ENCODE results near the gene MST1.

The MST1 gene

DNA sequence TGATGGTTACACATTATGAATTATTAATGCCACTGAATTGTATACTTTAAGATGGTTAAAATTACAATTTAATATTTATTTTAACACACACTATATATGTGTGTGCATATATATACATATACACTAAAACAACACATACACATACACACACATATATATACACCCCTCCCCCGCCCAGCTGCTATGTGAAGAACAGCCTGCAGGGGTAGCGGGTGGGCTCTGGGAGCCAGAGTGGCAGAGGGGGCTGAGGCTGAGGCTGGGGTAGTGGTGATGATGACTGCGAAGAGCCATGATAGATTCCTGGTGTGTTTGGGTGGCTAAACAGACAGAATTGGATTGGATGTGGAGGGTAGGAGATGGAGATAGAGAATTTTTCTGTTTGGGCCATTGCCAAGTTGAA is 54.5 kb downstream of the MST1 start:
- H3K9me3 Mint-ChIP-seq = peaks cover 15% of the 10 kb centered on the region
- H3K4me3 Mint-ChIP-seq = no peak overlapping the region
- H3K27me3 Mint-ChIP-seq (ENCODE audit: low read depth) = peaks cover 10% of the 10 kb centered on the region
- no peaks in the 10 kb centered on the region for H3K36me3 Mint-ChIP-seq (ENCODE audit: low read depth)
- H3K4me1 Mint-ChIP-seq = no peaks in the 10 kb centered on the region
- TF ChIP-seq, protein P1, sequence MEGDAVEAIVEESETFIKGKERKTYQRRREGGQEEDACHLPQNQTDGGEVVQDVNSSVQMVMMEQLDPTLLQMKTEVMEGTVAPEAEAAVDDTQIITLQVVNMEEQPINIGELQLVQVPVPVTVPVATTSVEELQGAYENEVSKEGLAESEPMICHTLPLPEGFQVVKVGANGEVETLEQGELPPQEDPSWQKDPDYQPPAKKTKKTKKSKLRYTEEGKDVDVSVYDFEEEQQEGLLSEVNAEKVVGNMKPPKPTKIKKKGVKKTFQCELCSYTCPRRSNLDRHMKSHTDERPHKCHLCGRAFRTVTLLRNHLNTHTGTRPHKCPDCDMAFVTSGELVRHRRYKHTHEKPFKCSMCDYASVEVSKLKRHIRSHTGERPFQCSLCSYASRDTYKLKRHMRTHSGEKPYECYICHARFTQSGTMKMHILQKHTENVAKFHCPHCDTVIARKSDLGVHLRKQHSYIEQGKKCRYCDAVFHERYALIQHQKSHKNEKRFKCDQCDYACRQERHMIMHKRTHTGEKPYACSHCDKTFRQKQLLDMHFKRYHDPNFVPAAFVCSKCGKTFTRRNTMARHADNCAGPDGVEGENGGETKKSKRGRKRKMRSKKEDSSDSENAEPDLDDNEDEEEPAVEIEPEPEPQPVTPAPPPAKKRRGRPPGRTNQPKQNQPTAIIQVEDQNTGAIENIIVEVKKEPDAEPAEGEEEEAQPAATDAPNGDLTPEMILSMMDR (IDR thresholded peaks at IDR 0.05; ENCODE audit: unreplicated experiment in 3 of 3) = no peak
- H3K27ac Mint-ChIP-seq = no peak overlapping the region

Data from nephron (organoid).